H1 (cell line): ENCODE data around the gene CXCL10. TPM values are rescaled to one million over a fixed set of nuclear protein-coding genes. Genes with fewer than 3 reads are reported as not detected.

Experiments
- CTCF ChIA-PET: fragments of 300-600 bp; sonication (Branson Sonifier 250); formaldehyde crosslinking; loops from one replicate; lab custom pipeline; 2021; ENCODE audit not compliant: partially characterized antibody; lab: Charles Lee
- POLR2A ChIA-PET: fragments of 300-600 bp; sonication (Branson Sonifier 250); formaldehyde crosslinking; loops from one replicate; lab custom pipeline; 2021; ENCODE audit warnings: inconsistent platforms; ENCODE audit not compliant: partially characterized antibody; lab: Charles Lee
- DNase-seq, 2 experiments: peaks; one replicate each; pipeline versions ENCODE4 v3.0.0 to v3.0.0-alpha.2; 2010 to 2022; ENCODE audit warnings: low spot score in 2 of 2, low read depth in 1 of 2, mixed read lengths in 1 of 2
- FAIRE-seq: peaks from 2 replicates; lab custom pipeline; 2011; peaks lifted over from hg19 to GRCh38; lab: Jason Lieb, UNC
- H2AFZ ChIP-seq: 2 replicates; pipeline ENCODE4 v1.8.1; 2012; ENCODE audit warnings: low read length, inconsistent platforms
- H2AK5ac ChIP-seq: 2 replicates; pipeline ENCODE4 v1.6.1; 2013; ENCODE audit warnings: low read depth, low read length
- H2BK120ac ChIP-seq: replicated peaks from 2 replicates; pipeline ENCODE3; 2013; ENCODE audit warnings: low read depth, low read length, inconsistent platforms
- H2BK12ac ChIP-seq: 2 replicates; pipeline ENCODE4 v1.6.1; 2013; ENCODE audit warnings: low read depth, low read length
- H2BK15ac ChIP-seq: 2 replicates; pipeline ENCODE4 v1.6.1; 2013; ENCODE audit warnings: low read length
- H2BK20ac ChIP-seq: 2 replicates; pipeline ENCODE4 v1.6.1; 2013; ENCODE audit warnings: low read length
- H2BK5ac ChIP-seq: 2 replicates; pipeline ENCODE4 v1.6.1; 2013; ENCODE audit warnings: low read depth, low read length
- H3K14ac ChIP-seq: 2 replicates; pipeline ENCODE4 v1.6.1; 2013; ENCODE audit warnings: inconsistent platforms; ENCODE audit not compliant: insufficient read length
- H3K18ac ChIP-seq: 2 replicates; pipeline ENCODE4 v1.6.1; 2013; ENCODE audit warnings: low read length; ENCODE audit errors: extremely low read depth
- H3K23ac ChIP-seq: 2 replicates; pipeline ENCODE4 v1.6.1; 2013; ENCODE audit warnings: inconsistent platforms; ENCODE audit not compliant: insufficient read length
- H3K23me2 ChIP-seq: 2 replicates; pipeline ENCODE4 v1.6.1; 2013; ENCODE audit warnings: low read depth, low read length
- H3K27ac ChIP-seq: 2 replicates; pipeline ENCODE4 v1.6.1; 2011; ENCODE audit warnings: low read depth, low read length, inconsistent platforms
- H3K27me3 ChIP-seq, 4 experiments: replicated peaks in 1 of 4; 1 replicate in 1 of 4; 2 replicates in 3 of 4; pipeline versions ENCODE4 v1.6.1 to v1.8.1; 2011 to 2013; ENCODE audit warnings: low read length in 3 of 4, mild to moderate bottlenecking in 3 of 4, inconsistent platforms in 2 of 4, mixed read lengths in 2 of 4, moderate library complexity in 1 of 4; ENCODE audit not compliant: control insufficient read depth in 3 of 4, insufficient read depth in 3 of 4; ENCODE audit errors: extremely low read depth in 1 of 4
- H3K36me3 ChIP-seq, 4 experiments: 2 replicates each; pipeline versions ENCODE4 v1.6.1 to v1.8.1; 2011 to 2013; ENCODE audit warnings: mild to moderate bottlenecking in 4 of 4, low read length in 3 of 4, moderate library complexity in 2 of 4, control low read depth in 1 of 4, inconsistent platforms in 1 of 4; ENCODE audit not compliant: insufficient read depth in 4 of 4, control insufficient read depth in 2 of 4
- H3K4ac ChIP-seq: replicated peaks from 2 replicates; pipeline ENCODE3; 2013; ENCODE audit warnings: low read length, low read depth, mixed read lengths, inconsistent platforms; ENCODE audit not compliant: insufficient read length
- H3K4me1 ChIP-seq, 4 experiments: replicated peaks in 1 of 4; 1 replicate in 1 of 4; 2 replicates in 3 of 4; pipeline versions ENCODE4 v1.6.1 to v1.8.1; 2011 to 2013; ENCODE audit warnings: low read length in 3 of 4, inconsistent platforms in 2 of 4, mixed read lengths in 1 of 4; ENCODE audit not compliant: insufficient read depth in 4 of 4, control insufficient read depth in 3 of 4
- H3K4me2 ChIP-seq, 2 experiments: 2 replicates each; pipeline versions ENCODE4 v1.6.1 to v1.8.1; 2011 to 2013; ENCODE audit warnings: low read depth in 2 of 2, low read length in 2 of 2, control low read depth in 1 of 2, inconsistent platforms in 1 of 2, mild to moderate bottlenecking in 1 of 2; ENCODE audit not compliant: insufficient read depth in 1 of 2
- H3K4me3 ChIP-seq, 4 experiments: fragments of 200-600, 300-600 bp in 1 of 4; sonication (generic), shearing (Covaris generic), sonication (Bioruptor Twin) in 1 of 4; 2 replicates each; pipeline versions ENCODE4 v1.5.1 to v1.8.1; 2011 to 2016; ENCODE audit warnings: low read length in 4 of 4, low read depth in 3 of 4, control low read depth in 2 of 4, inconsistent platforms in 2 of 4, mild to moderate bottlenecking in 2 of 4, mixed read lengths in 1 of 4, moderate library complexity in 1 of 4; ENCODE audit not compliant: insufficient read depth in 2 of 4; ENCODE audit errors: extremely low read depth in 1 of 4
- H3K56ac ChIP-seq: replicated peaks from 2 replicates; pipeline ENCODE3; 2013; ENCODE audit warnings: low read depth, mild to moderate bottlenecking, mixed read lengths, low read length, inconsistent platforms; ENCODE audit not compliant: insufficient read length
- H3K79me1 ChIP-seq: 2 replicates; pipeline ENCODE4 v1.6.1; 2013; ENCODE audit warnings: low read depth, low read length, control low read depth
- H3K79me2 ChIP-seq, 2 experiments: 2 replicates each; pipeline versions ENCODE4 v1.6.1 to v1.8.1; 2012 to 2013; ENCODE audit warnings: low read length in 2 of 2, mild to moderate bottlenecking in 2 of 2, inconsistent platforms in 1 of 2; ENCODE audit not compliant: insufficient read depth in 2 of 2, control insufficient read depth in 1 of 2
- H3K9ac ChIP-seq, 4 experiments: replicated peaks in 1 of 4; 1 replicate in 1 of 4; 2 replicates in 3 of 4; pipeline versions ENCODE4 v1.6.1 to v1.8.1; 2011 to 2013; ENCODE audit warnings: low read depth in 3 of 4, low read length in 3 of 4, control low read depth in 2 of 4, mild to moderate bottlenecking in 2 of 4, moderate library complexity in 2 of 4, inconsistent platforms in 1 of 4; ENCODE audit errors: extremely low read depth in 1 of 4
- H3K9me3 ChIP-seq, 2 experiments: 2 replicates each; pipeline versions ENCODE4 v1.6.1 to v1.8.1; 2012 to 2013; ENCODE audit warnings: mild to moderate bottlenecking in 2 of 2, moderate library complexity in 2 of 2, control low read depth in 1 of 2, inconsistent platforms in 1 of 2, low read depth in 1 of 2, low read length in 1 of 2, mixed read lengths in 1 of 2; ENCODE audit not compliant: insufficient read depth in 2 of 2
- H4K20me1 ChIP-seq, 2 experiments: replicated peaks in 1 of 2; 2 replicates each; pipeline versions ENCODE3 to v1.8.1; 2011 to 2013; ENCODE audit warnings: inconsistent platforms in 2 of 2, low read length in 2 of 2, mild to moderate bottlenecking in 1 of 2; ENCODE audit not compliant: insufficient read depth in 2 of 2, control insufficient read depth in 1 of 2
- H4K5ac ChIP-seq: 2 replicates; pipeline ENCODE4 v1.6.1; 2013; ENCODE audit warnings: low read length, low read depth, mixed read lengths, inconsistent platforms; ENCODE audit not compliant: insufficient read length
- H4K8ac ChIP-seq: 2 replicates; pipeline ENCODE4 v1.8.0; 2013; ENCODE audit warnings: mild to moderate bottlenecking, moderate library complexity, low read length, inconsistent platforms; ENCODE audit not compliant: insufficient read depth; ENCODE audit errors: extremely low read depth
- H4K91ac ChIP-seq: replicated peaks from 2 replicates; pipeline ENCODE3; 2013; ENCODE audit warnings: low read length, mixed read lengths, inconsistent platforms; ENCODE audit not compliant: insufficient read length
- JUN ChIP-seq: IDR thresholded peaks from 2 replicates; pipeline ENCODE4 v1.6.1; 2011; ENCODE audit warnings: low read depth, mild to moderate bottlenecking, improper control_type of control experiment, low read length
- RAD21 ChIP-seq, 2 experiments: IDR thresholded peaks in 1 of 2; conservative IDR thresholded peaks in 1 of 2; 2 replicates each; pipeline ENCODE4 v1.6.1; 2011; ENCODE audit warnings: low read depth in 2 of 2, low read length in 2 of 2, improper control_type of control experiment in 1 of 2, inconsistent platforms in 1 of 2, mild to moderate bottlenecking in 1 of 2, moderate library complexity in 1 of 2
- YY1 ChIP-seq: IDR thresholded peaks from 2 replicates; pipeline ENCODE4 v1.6.1; 2011; ENCODE audit warnings: low read depth, mild to moderate bottlenecking, low read length
- WGBS, 2 experiments: shearing (Covaris generic) in 1 of 2; methylation state at CpG; one replicate each; pipeline versions ENCODE4 v1.1.6 to v1.1.7; 2013 to 2015; ENCODE audit warnings: low lambda C conversion rate in 2 of 2, mixed read lengths in 2 of 2, inconsistent platforms in 1 of 2, low coverage in 1 of 2, missing lambda C conversion rate in 1 of 2; ENCODE audit not compliant: insufficient replicate concordance in 2 of 2, insufficient coverage in 1 of 2, insufficient read length in 1 of 2; ENCODE audit errors: extremely low coverage in 1 of 2, missing lambda C conversion rate in 1 of 2; 5-methylcytosine and 5-hydroxymethylcytosine counted together
- polyA plus RNA-seq, 7 experiments: library from polyadenylated mRNA; depleted of rRNA in 3 of 7; stranded (reverse) in 5 of 7; unstranded in 2 of 7; fragments of >200 nt in 5 of 7; fragments of 200-250 nt in 2 of 7; gene quantifications; 1 replicate in 5 of 7; 2 replicates in 1 of 7; 4 replicates in 1 of 7; pipeline versions ENCODE4 v1.2.1 to v1.2.3, GENCODE V29; 2011 to 2013; ENCODE audit warnings: missing spikeins in 2 of 7, mixed read lengths in 2 of 7
- total RNA-seq: library from RNA; stranded (reverse); fragmentation: NEBNext Ultra II Directional; extraction: Animal tissue kit (Norgen Biotek cat#: 25700); gene quantifications from 2 replicates; pipeline ENCODE4 v1.2.1, GENCODE V29; 2021
- TF ChIP-seq, protein P1 (sequence below), 3 experiments: IDR thresholded peaks; 1 replicate in 2 of 3; 2 replicates in 1 of 3; pipeline versions ENCODE4 v1.5.1 to v1.6.1; 2011; ENCODE audit warnings: low read length in 3 of 3, mild to moderate bottlenecking in 3 of 3, inconsistent platforms in 2 of 3, low read depth in 1 of 3, moderate library complexity in 1 of 3; ENCODE audit not compliant: insufficient read depth in 1 of 3; ENCODE audit errors: control extremely low read depth in 1 of 3

CXCL10 gene
- total and polyA plus RNA-seq, 2 of the 8 experiments (the other 6 are each of a cell fraction or from before 2014, with no cell fraction given): not detected

DNA sequence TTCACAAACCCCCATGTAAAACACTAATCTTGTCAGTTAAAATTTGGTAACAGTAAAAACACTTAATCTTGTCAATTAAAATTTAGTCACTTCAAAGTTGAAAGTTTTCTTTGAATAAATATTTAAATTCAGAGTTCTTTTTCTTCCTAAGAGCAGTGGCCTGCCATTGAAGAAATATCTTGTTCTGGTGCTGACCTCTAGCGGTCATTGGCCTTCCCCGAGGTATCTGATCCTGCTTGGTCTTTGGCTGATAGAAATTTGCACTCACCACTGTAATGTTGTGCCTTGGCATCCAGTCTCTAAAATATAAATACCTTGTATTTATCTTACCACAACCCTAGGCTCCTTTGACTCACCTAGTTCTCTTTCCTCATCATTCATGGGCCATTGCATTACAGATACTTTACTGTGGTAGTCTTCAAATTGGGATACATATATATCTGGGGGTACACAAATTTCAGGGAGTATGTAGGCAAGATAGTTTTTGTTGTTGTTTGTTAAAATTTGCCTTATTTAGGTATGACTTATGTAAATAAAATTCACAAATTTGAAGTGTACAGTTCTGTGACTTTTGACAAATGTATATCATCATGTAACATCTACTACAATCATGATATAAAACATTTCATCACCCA is 44.5 kb upstream of the CXCL10 start:
- Histone ChIP-seq H3K56ac (no peak overlapping the region), H2AFZ (no peak overlapping the region), H3K4me1 (peaks cover 0 to 5% (median 4%) of the 10 kb centered on the region in 4 experiments; a peak in 4 of 7 replicates), H3K4ac (no peak overlapping the region), H2BK15ac (no peak overlapping the region), H3K79me2 (no peaks in the 10 kb centered on the region), H3K18ac (no peak overlapping the region), H3K79me1 (no peaks in the 10 kb centered on the region), H2BK5ac (no peak overlapping the region), H3K9ac (no peak overlapping the region), H3K36me3 (no peaks in the 10 kb centered on the region), H3K4me3 (no peak overlapping the region), H3K23ac (no peak overlapping the region), H4K5ac (no peak overlapping the region), H4K20me1 (no peaks in the 10 kb centered on the region), H3K4me2 (no peak overlapping the region), H2BK12ac (no peak overlapping the region), H3K27me3 (no peaks in the 10 kb centered on the region), H3K14ac (no peak overlapping the region), H3K23me2 (no peaks in the 10 kb centered on the region; the same call in 1 of the 2 replicates), H4K91ac (no peak overlapping the region), H4K8ac (no peak overlapping the region), H2BK20ac (no peak overlapping the region), H3K9me3 (no peaks in the 10 kb centered on the region)
- WGBS, 2 experiments: 2% methylated on average over 2 of the region's 2 CpGs; no CpG with 5 or more reads in 1 of the 2 experiments
- peak in 1 of 2 experiments; percentile 71 for DNase-seq
- POLR2A ChIA-PET: no interaction called here
- TF ChIP-seq, protein P1, sequence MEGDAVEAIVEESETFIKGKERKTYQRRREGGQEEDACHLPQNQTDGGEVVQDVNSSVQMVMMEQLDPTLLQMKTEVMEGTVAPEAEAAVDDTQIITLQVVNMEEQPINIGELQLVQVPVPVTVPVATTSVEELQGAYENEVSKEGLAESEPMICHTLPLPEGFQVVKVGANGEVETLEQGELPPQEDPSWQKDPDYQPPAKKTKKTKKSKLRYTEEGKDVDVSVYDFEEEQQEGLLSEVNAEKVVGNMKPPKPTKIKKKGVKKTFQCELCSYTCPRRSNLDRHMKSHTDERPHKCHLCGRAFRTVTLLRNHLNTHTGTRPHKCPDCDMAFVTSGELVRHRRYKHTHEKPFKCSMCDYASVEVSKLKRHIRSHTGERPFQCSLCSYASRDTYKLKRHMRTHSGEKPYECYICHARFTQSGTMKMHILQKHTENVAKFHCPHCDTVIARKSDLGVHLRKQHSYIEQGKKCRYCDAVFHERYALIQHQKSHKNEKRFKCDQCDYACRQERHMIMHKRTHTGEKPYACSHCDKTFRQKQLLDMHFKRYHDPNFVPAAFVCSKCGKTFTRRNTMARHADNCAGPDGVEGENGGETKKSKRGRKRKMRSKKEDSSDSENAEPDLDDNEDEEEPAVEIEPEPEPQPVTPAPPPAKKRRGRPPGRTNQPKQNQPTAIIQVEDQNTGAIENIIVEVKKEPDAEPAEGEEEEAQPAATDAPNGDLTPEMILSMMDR (IDR thresholded peaks at IDR 0.05; ENCODE audit: control extremely low read depth in 1 of 3, insufficient read depth in 1 of 3, low read depth in 1 of 3, low read length in 3 of 3): peak; percentile 42 to 79 (median 78)
- peak; percentile 47; the same call in 1 of the 2 replicates for TF ChIP-seq YY1
- peak; percentile 88 to 90 for TF ChIP-seq RAD21 (IDR thresholded peaks at IDR 0.05 in 1 of 2, conservative IDR thresholded peaks at IDR 0.05 in 1 of 2; ENCODE audit: low read depth in 2 of 2, low read length in 2 of 2)
- TF ChIP-seq JUN: no peak
- TF ChIP-seq, all 59 proteins: peak for 3
- peak; percentile 87 for FAIRE-seq
- Histone ChIP-seq H3K27ac (no peak overlapping the region), H2BK120ac (no peak overlapping the region), H2AK5ac (no peak overlapping the region)
- CTCF ChIA-PET: interaction anchor here (0.7 to 6.7 kb wide), 15 partner anchors 9 to 172 kb away, joined by 3 to 88 read pairs (median 5); partner anchors contain the start of gene SDAD1
